ENCODE data around the gene SMAD9. TPM values are rescaled to one million over a fixed set of nuclear protein-coding genes. Genes with fewer than 3 reads are reported as not detected.

SMAD9 gene
- total RNA-seq, 1 experiment from 2014 or later, result 0.87 TPM

DNA sequence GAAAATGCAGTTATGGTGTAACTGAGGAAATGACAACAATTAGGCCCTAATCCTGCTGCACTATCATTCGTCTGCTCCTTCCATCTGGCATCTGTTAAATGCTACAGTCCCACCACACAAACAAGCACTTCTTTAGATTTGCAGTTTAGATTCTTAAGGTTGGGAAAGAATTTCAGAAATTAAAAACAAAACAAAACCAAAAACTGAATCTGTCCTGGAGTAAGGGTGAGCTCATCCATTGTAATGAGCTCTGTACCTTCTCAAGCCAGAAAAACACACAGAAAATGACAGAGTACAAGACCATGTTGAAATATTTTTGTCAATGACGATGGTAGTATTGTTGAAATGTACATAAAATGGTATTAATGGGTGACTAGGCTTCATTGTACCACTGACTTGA lies 28.3 kb downstream of the SMAD9 start:
- POLR2A ChIA-PET (ENCODE audit: unreplicated experiment), result no interaction called here
- intact Hi-C loops (cut with micrococcal nuclease), result no loop called here
- no TSS peak for BruUV-seq (replicated peaks)

DNA sequence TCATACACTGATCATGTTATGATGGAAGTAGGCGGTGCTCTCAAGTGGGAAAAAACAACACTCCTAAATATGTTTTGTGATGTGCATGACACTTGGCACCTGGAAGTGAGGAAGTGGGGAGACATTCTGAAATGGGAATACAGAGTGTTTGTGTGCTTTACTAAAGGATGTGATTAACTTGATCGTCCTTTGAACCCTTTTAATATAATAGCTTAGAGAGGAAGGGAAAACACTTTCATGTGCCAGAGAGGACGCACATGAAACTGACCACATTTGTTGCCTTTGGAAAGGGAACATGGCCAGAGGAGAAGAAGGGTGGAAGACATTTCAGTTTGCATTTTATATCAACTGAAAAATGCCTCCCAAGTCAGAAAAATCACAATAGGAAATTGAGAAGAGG lies 31.4 kb downstream of the SMAD9 start:
- Histone ChIP-seq H3K79me2 (ENCODE audit: low read length) (no peaks in the 10 kb centered on the region), H3K27me3 (ENCODE audit: low read length) (no peaks in the 10 kb centered on the region)
- CTCF ChIA-PET, result no interaction called here

More for the DNA sequence above, 28.3 kb downstream of the SMAD9 start:
- Histone ChIP-seq H3K4me1 (ENCODE audit: insufficient read depth, low read length) (no peaks in the 10 kb centered on the region), H3K79me2 (ENCODE audit: low read length) (no peaks in the 10 kb centered on the region), H3K9me2 (replicated peaks; ENCODE audit: low read length) (no peaks in the 10 kb centered on the region), H3K4me3 (ENCODE audit: low read length) (no peak overlapping the region), H3K27me3 (ENCODE audit: low read length) (no peaks in the 10 kb centered on the region), H3K27ac (ENCODE audit: low read length) (no peak overlapping the region), H3K4me2 (ENCODE audit: low read length) (no peak overlapping the region), H2AFZ (ENCODE audit: low read length) (no peak overlapping the region), H3F3A (ENCODE audit: low read length, unreplicated experiment) (no peaks in the 10 kb centered on the region), H3K36me3 (ENCODE audit: low read depth, low read length) (no peaks in the 10 kb centered on the region), H4K20me1 (ENCODE audit: low read length) (no peaks in the 10 kb centered on the region), H3K9ac (ENCODE audit: low read length) (no peak overlapping the region), H3K9me3 (ENCODE audit: low read length) (no peaks in the 10 kb centered on the region)
- TF ChIP-seq EZH2phosphoT487 (IDR thresholded peaks at IDR 0.05; ENCODE audit: borderline replicate concordance, low read length) (no peak), EZH2 (IDR thresholded peaks at IDR 0.05; ENCODE audit: low read length, unreplicated experiment) (no peak)
- TF ChIP-seq, protein P1, sequence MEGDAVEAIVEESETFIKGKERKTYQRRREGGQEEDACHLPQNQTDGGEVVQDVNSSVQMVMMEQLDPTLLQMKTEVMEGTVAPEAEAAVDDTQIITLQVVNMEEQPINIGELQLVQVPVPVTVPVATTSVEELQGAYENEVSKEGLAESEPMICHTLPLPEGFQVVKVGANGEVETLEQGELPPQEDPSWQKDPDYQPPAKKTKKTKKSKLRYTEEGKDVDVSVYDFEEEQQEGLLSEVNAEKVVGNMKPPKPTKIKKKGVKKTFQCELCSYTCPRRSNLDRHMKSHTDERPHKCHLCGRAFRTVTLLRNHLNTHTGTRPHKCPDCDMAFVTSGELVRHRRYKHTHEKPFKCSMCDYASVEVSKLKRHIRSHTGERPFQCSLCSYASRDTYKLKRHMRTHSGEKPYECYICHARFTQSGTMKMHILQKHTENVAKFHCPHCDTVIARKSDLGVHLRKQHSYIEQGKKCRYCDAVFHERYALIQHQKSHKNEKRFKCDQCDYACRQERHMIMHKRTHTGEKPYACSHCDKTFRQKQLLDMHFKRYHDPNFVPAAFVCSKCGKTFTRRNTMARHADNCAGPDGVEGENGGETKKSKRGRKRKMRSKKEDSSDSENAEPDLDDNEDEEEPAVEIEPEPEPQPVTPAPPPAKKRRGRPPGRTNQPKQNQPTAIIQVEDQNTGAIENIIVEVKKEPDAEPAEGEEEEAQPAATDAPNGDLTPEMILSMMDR (conservative IDR thresholded peaks at IDR 0.05; ENCODE audit: low read depth, low read length), result no peak
- ATAC-seq (no peak), DNase-seq (no peak)
- CTCF ChIA-PET, result no interaction called here

DNA sequence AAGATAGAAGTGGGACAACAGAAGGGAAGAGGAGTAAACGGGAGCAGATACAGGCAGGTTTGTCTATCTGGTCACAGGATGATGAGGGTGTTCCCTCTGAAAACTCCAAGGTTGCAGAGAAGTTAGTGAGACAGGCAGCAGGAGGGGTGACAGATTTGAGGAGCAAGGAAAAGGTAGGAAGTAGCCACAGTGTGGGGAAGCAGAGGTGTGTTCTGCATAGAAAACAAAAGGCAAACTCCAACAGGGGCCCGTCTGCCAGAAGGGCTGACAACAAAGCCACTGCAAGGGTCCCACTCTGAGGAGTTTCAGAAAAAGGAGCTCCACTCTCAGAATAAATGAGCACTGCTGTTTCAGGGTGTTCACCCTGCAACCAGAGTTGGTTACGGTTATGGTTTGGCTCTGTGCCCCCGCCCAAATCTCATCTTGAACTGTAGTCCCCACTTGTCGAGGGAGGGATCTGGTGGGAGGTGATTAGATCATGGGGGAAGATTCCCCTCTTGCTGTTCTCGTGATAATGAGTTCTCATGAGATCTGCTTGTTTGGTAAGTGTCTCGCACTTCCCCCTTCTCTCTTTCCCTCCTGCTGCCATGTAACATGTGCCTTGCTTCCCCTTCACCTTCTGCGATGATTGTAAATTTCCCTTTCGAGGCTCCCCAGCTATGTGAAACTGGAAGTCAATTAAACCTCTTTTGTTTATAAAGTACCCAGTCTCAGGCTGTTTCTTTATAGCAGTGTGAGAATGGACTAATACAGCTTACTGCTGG lies 32.1 kb downstream of the SMAD9 start:
- H3K4me1 ChIP-seq (ENCODE audit: insufficient read depth, low read length), result no peaks in the 10 kb centered on the region
- POLR2A ChIA-PET (ENCODE audit: unreplicated experiment), result no interaction called here
- intact Hi-C loops (cut with micrococcal nuclease), result no loop called here
- no peak overlapping the region for H2AFZ ChIP-seq (ENCODE audit: low read length)
- no peak overlapping the region for H3K9ac ChIP-seq (ENCODE audit: low read length)
- ATAC-seq (no peak), DNase-seq (no peak)
- no peaks in the 10 kb centered on the region for H4K20me1 ChIP-seq (ENCODE audit: low read length)
- H3K27ac ChIP-seq (ENCODE audit: low read length), result no peak overlapping the region
- H3K9me2 ChIP-seq (replicated peaks; ENCODE audit: low read length), result no peaks in the 10 kb centered on the region
- no peaks in the 10 kb centered on the region for H3K79me2 ChIP-seq (ENCODE audit: low read length)
- no peaks in the 10 kb centered on the region for H3K9me3 ChIP-seq (ENCODE audit: low read length)
- no peak overlapping the region for H3K4me3 ChIP-seq (ENCODE audit: low read length)
- CTCF ChIA-PET, result no interaction called here
- no peaks in the 10 kb centered on the region for H3K36me3 ChIP-seq (ENCODE audit: low read depth, low read length)
- TF ChIP-seq EZH2phosphoT487 (IDR thresholded peaks at IDR 0.05; ENCODE audit: borderline replicate concordance, low read length) (no peak), EZH2 (IDR thresholded peaks at IDR 0.05; ENCODE audit: low read length, unreplicated experiment) (no peak)
- TF ChIP-seq, protein P1 (conservative IDR thresholded peaks at IDR 0.05; ENCODE audit: low read depth, low read length), result no peak
- BruUV-seq (replicated peaks), result no TSS peak
- H3K4me2 ChIP-seq (ENCODE audit: low read length), result no peak overlapping the region
- H3K27me3 ChIP-seq (ENCODE audit: low read length), result no peaks in the 10 kb centered on the region
- H3F3A ChIP-seq (ENCODE audit: low read length, unreplicated experiment), result no peaks in the 10 kb centered on the region

More for the DNA sequence above, 31.4 kb downstream of the SMAD9 start:
- Histone ChIP-seq H3K9me2 (replicated peaks; ENCODE audit: low read length) (no peaks in the 10 kb centered on the region), H3K4me3 (ENCODE audit: low read length) (no peak overlapping the region), H3K9ac (ENCODE audit: low read length) (no peak overlapping the region), H3K27ac (ENCODE audit: low read length) (no peak overlapping the region), H3K4me2 (ENCODE audit: low read length) (no peak overlapping the region), H4K20me1 (ENCODE audit: low read length) (no peaks in the 10 kb centered on the region), H3K4me1 (ENCODE audit: insufficient read depth, low read length) (no peaks in the 10 kb centered on the region), H3K36me3 (ENCODE audit: low read depth, low read length) (no peaks in the 10 kb centered on the region), H2AFZ (ENCODE audit: low read length) (no peak overlapping the region), H3K9me3 (ENCODE audit: low read length) (no peaks in the 10 kb centered on the region), H3F3A (ENCODE audit: low read length, unreplicated experiment) (no peaks in the 10 kb centered on the region)
- no TSS peak for BruUV-seq (replicated peaks)
- intact Hi-C loops (cut with micrococcal nuclease), result no loop called here
- POLR2A ChIA-PET (ENCODE audit: unreplicated experiment), result no interaction called here
- TF ChIP-seq EZH2phosphoT487 (IDR thresholded peaks at IDR 0.05; ENCODE audit: borderline replicate concordance, low read length), result no peak
- no peak for TF ChIP-seq EZH2 (IDR thresholded peaks at IDR 0.05; ENCODE audit: low read length, unreplicated experiment)
- TF ChIP-seq, protein P1 (conservative IDR thresholded peaks at IDR 0.05; ENCODE audit: low read depth, low read length), result no peak
- ATAC-seq (no peak), DNase-seq (no peak)
